Astrocyte (in vitro differentiated cells and primary cell): Measurements from ENCODE around the gene COL23A1. TPM values are rescaled to one million over a fixed set of nuclear protein-coding genes. Genes with fewer than 3 reads are reported as not detected.

ENCODE experiments used
- DNase-seq: peaks from one replicate; pipeline ENCODE4 v3.0.0-alpha.2; 2010; ENCODE audit warnings: low read depth
- FAIRE-seq: peaks from 2 replicates; lab custom pipeline; 2011; peaks lifted over from hg19 to GRCh38; lab: Jason Lieb, UNC
- H2AFZ ChIP-seq: 2 replicates; pipeline ENCODE4 v1.6.0; 2012; ENCODE audit warnings: low read depth, low read length, inconsistent platforms
- H3K27ac ChIP-seq: 2 replicates; pipeline ENCODE4 v1.5.1; 2011; ENCODE audit warnings: low read depth, low read length, inconsistent platforms
- H3K27me3 ChIP-seq: 2 replicates; pipeline ENCODE4 v1.6.0; 2011; ENCODE audit warnings: low read length, inconsistent platforms; ENCODE audit not compliant: insufficient read depth
- H3K36me3 ChIP-seq: 2 replicates; pipeline ENCODE4 v1.5.1; 2011; ENCODE audit warnings: low read length, inconsistent platforms; ENCODE audit not compliant: insufficient read depth
- H3K4me1 ChIP-seq: 2 replicates; pipeline ENCODE4 v1.5.1; 2011; ENCODE audit warnings: low read length, inconsistent platforms; ENCODE audit not compliant: insufficient read depth
- H3K4me2 ChIP-seq: 2 replicates; pipeline ENCODE4 v1.6.0; 2012; ENCODE audit warnings: low read length, inconsistent platforms
- H3K4me3 ChIP-seq: 2 replicates; pipeline ENCODE4 v1.5.1; 2011; ENCODE audit warnings: low read depth, mild to moderate bottlenecking, low read length, inconsistent platforms; ENCODE audit not compliant: insufficient read depth
- H3K79me2 ChIP-seq: 2 replicates; pipeline ENCODE4 v1.6.0; 2012; ENCODE audit warnings: mild to moderate bottlenecking, low read length, inconsistent platforms; ENCODE audit not compliant: insufficient read depth
- H3K9ac ChIP-seq: 2 replicates; pipeline ENCODE4 v1.6.0; 2012; ENCODE audit warnings: mild to moderate bottlenecking, low read length, inconsistent platforms
- H3K9me3 ChIP-seq: 2 replicates; pipeline ENCODE4 v1.5.1; 2012; ENCODE audit warnings: low read depth, mild to moderate bottlenecking, low read length, inconsistent platforms; ENCODE audit not compliant: insufficient read depth
- H4K20me1 ChIP-seq: 2 replicates; pipeline ENCODE4 v1.6.0; 2012; ENCODE audit warnings: low read length, inconsistent platforms; ENCODE audit not compliant: insufficient read depth
- H3K27ac Mint-ChIP-seq: one replicate; pipeline ENCODE4 v1.8.0; 2021; ENCODE audit warnings: mild to moderate bottlenecking, mixed read lengths; ENCODE audit not compliant: unreplicated experiment
- H3K27me3 Mint-ChIP-seq: one replicate; pipeline ENCODE4 v1.8.0; 2021; ENCODE audit warnings: low read depth, mixed read lengths; ENCODE audit not compliant: unreplicated experiment
- H3K36me3 Mint-ChIP-seq: one replicate; pipeline ENCODE4 v1.8.0; 2021; ENCODE audit warnings: low read depth, mixed read lengths; ENCODE audit not compliant: unreplicated experiment
- H3K4me1 Mint-ChIP-seq: one replicate; pipeline ENCODE4 v1.8.0; 2021; ENCODE audit warnings: low read depth, mixed read lengths; ENCODE audit not compliant: unreplicated experiment
- H3K4me3 Mint-ChIP-seq: one replicate; pipeline ENCODE4 v1.8.0; 2021; ENCODE audit warnings: mild to moderate bottlenecking, moderate library complexity, mixed read lengths; ENCODE audit not compliant: unreplicated experiment
- H3K9me3 Mint-ChIP-seq: one replicate; pipeline ENCODE4 v1.8.0; 2021; ENCODE audit warnings: mild to moderate bottlenecking, mixed read lengths; ENCODE audit not compliant: unreplicated experiment
- EZH2 ChIP-seq: IDR thresholded peaks from 2 replicates; pipeline ENCODE4 v1.6.1; 2012; ENCODE audit warnings: mild to moderate bottlenecking, low read length, inconsistent platforms; ENCODE audit not compliant: insufficient read depth
- total RNA-seq: library from RNA; stranded (reverse); gene quantifications from 2 replicates; pipeline ENCODE4 v1.2.1, GENCODE V29; 2021
- TF ChIP-seq, protein P1 (sequence below): IDR thresholded peaks from 2 replicates; pipeline ENCODE4 v1.5.1; 2011; ENCODE audit warnings: low read depth, mild to moderate bottlenecking, inconsistent platforms, low read length, moderate library complexity; ENCODE audit not compliant: insufficient read depth

COL23A1 gene
- total RNA-seq, 1 donor from 2014 or later: 0.16 TPM

DNA sequence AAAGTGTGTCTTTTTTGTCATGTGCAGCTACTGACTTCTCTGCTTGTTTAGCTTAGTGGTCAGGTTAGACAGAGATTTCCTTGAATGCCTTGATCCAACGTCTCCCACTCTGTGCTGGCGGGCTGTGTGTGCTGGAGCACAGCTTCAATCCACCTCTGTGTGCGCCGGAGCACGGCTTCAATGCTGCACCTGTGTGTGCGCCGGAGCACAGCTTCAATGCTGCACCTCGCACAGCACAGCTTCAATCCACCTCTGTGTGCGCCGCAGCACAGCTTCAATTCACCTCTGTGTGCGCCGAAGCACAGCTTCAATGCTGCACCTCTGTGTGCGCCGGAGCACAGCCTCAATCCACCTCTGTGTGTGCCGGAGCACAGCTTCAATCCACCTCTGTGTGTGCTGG is 288.6 kb downstream of the COL23A1 start:
- Histone ChIP-seq H4K20me1 (no peaks in the 10 kb centered on the region), H3K27me3 (no peaks in the 10 kb centered on the region), H3K4me1 (no peaks in the 10 kb centered on the region), H3K36me3 (no peaks in the 10 kb centered on the region), H3K9me3 (no peaks in the 10 kb centered on the region), H3K27ac (no peak overlapping the region), H3K79me2 (no peaks in the 10 kb centered on the region), H3K9ac (no peak overlapping the region), H3K4me2 (no peak overlapping the region), H2AFZ (no peak overlapping the region), H3K4me3 (no peak overlapping the region)
- FAIRE-seq (no peak), DNase-seq (no peak)
- no peaks in the 10 kb centered on the region for H3K4me1 Mint-ChIP-seq
- peaks cover 4% of the 10 kb centered on the region for H3K36me3 Mint-ChIP-seq
- H3K27me3 Mint-ChIP-seq: peaks cover 42% of the 10 kb centered on the region
- no peak overlapping the region for H3K27ac Mint-ChIP-seq
- H3K9me3 Mint-ChIP-seq: peaks cover 3% of the 10 kb centered on the region
- no peak for TF ChIP-seq EZH2
- TF ChIP-seq, protein P1, sequence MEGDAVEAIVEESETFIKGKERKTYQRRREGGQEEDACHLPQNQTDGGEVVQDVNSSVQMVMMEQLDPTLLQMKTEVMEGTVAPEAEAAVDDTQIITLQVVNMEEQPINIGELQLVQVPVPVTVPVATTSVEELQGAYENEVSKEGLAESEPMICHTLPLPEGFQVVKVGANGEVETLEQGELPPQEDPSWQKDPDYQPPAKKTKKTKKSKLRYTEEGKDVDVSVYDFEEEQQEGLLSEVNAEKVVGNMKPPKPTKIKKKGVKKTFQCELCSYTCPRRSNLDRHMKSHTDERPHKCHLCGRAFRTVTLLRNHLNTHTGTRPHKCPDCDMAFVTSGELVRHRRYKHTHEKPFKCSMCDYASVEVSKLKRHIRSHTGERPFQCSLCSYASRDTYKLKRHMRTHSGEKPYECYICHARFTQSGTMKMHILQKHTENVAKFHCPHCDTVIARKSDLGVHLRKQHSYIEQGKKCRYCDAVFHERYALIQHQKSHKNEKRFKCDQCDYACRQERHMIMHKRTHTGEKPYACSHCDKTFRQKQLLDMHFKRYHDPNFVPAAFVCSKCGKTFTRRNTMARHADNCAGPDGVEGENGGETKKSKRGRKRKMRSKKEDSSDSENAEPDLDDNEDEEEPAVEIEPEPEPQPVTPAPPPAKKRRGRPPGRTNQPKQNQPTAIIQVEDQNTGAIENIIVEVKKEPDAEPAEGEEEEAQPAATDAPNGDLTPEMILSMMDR: no peak
- no peak overlapping the region for H3K4me3 Mint-ChIP-seq

DNA sequence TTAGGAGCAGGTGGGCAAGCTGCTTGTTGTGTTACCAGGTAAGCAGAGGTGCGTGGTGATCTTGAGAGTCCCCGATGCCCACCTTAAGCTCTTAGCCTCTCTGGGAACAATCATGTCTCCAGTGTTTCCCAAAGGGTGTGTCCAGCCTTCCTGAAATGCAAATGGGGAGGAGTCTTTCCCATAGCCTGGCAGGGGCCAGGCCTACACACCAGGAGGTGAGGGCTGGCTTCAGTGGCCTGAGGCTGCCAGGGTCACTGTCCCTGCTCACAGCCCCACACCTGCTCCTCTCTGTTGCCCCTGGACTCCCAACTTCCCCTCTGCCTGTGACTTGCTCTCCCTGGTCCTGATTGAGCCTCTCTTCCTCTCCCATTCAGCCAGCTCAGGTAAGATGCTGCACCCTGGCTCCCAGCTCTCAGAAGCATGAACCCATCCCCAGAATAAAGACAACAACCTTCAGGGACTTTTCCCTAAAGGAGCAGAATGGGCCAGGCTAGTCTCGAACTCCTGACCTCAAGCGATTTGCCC is 291.8 kb downstream of the COL23A1 start:
- TF ChIP-seq EZH2: no peak
- TF ChIP-seq, protein P1: no peak
- Histone ChIP-seq H3K27me3 (no peaks in the 10 kb centered on the region), H3K36me3 (no peaks in the 10 kb centered on the region), H2AFZ (no peak overlapping the region), H3K9me3 (peaks cover 3% of the 10 kb centered on the region), H3K79me2 (no peaks in the 10 kb centered on the region), H3K4me3 (no peak overlapping the region), H3K27ac (no peak overlapping the region), H3K4me1 (no peaks in the 10 kb centered on the region), H3K4me2 (no peak overlapping the region), H3K9ac (no peak overlapping the region), H4K20me1 (no peaks in the 10 kb centered on the region)
- H3K36me3 Mint-ChIP-seq: no peaks in the 10 kb centered on the region
- FAIRE-seq (no peak), DNase-seq (no peak)
- no peaks in the 10 kb centered on the region for H3K4me1 Mint-ChIP-seq
- H3K4me3 Mint-ChIP-seq: no peak overlapping the region
- H3K27me3 Mint-ChIP-seq: peaks cover 33% of the 10 kb centered on the region
- peaks cover 7% of the 10 kb centered on the region for H3K9me3 Mint-ChIP-seq
- no peak overlapping the region for H3K27ac Mint-ChIP-seq

DNA sequence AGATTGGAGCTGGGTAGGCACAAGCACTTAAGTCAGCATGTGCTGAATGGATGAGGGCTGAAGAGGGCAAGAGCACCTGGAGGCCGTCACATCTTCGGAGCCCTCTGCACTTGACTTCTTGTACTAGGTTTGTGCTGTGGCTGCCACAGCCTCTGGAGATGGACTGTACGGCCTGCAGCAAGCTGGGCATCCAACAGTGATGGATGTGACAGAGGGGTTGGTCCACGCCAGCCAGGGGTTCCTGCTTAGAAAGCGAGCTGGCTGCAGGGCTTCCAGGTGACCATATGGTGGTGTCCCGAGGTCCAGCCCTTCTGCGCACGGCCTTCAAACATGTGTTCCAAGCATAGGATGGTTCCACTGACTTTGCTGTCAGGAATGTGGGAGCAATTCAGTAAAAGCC is 292.4 kb downstream of the COL23A1 start:
- no peak overlapping the region for H3K4me3 ChIP-seq
- DNase-seq: no peak
- H3K4me1 Mint-ChIP-seq: no peaks in the 10 kb centered on the region

More for the DNA sequence above, 292.4 kb downstream of the COL23A1 start:
- peaks cover 3% of the 10 kb centered on the region for H3K9me3 ChIP-seq
- H4K20me1 ChIP-seq: no peaks in the 10 kb centered on the region
- Mint-ChIP-seq H3K9me3 (peaks cover 7% of the 10 kb centered on the region), H3K27ac (no peak overlapping the region), H3K4me3 (no peak overlapping the region), H3K27me3 (peaks cover 34% of the 10 kb centered on the region), H3K36me3 (no peaks in the 10 kb centered on the region)
- no peaks in the 10 kb centered on the region for H3K4me1 ChIP-seq
- no peak overlapping the region for H3K9ac ChIP-seq
- FAIRE-seq: no peak
- TF ChIP-seq, protein P1: no peak
- TF ChIP-seq EZH2: no peak
- no peaks in the 10 kb centered on the region for H3K36me3 ChIP-seq
- H3K27ac ChIP-seq: no peak overlapping the region
- H3K27me3 ChIP-seq: no peaks in the 10 kb centered on the region
- H3K79me2 ChIP-seq: no peaks in the 10 kb centered on the region
- no peak overlapping the region for H2AFZ ChIP-seq
- H3K4me2 ChIP-seq: no peak overlapping the region
